Endodermal cell (in vitro differentiated cells): ENCODE measurements around the gene TBCD. TPM values are rescaled to one million over a fixed set of nuclear protein-coding genes. Genes with fewer than 3 reads are reported as not detected.

ENCODE experiments used
- DNase-seq: peaks from one replicate; pipeline ENCODE4 v3.0.0-alpha.2; 2017
- H3K27ac ChIP-seq: 2 replicates; pipeline ENCODE4 v1.5.1; 2013; ENCODE audit warnings: mild to moderate bottlenecking, low read depth, low read length, moderate library complexity
- H3K27me3 ChIP-seq: 2 replicates; pipeline ENCODE4 v1.6.1; 2013; ENCODE audit warnings: mild to moderate bottlenecking, low read length, moderate library complexity; ENCODE audit not compliant: insufficient read depth, control insufficient read depth, poor library complexity, severe bottlenecking
- H3K36me3 ChIP-seq: 2 replicates; pipeline ENCODE4 v1.7.0; 2013; ENCODE audit warnings: mild to moderate bottlenecking, low read length, moderate library complexity; ENCODE audit not compliant: control insufficient read depth, insufficient read depth
- H3K4me1 ChIP-seq: one replicate; pipeline ENCODE4 v1.7.0; 2013; ENCODE audit warnings: low read length; ENCODE audit not compliant: control insufficient read depth, insufficient read depth
- H3K4me3 ChIP-seq: 2 replicates; pipeline ENCODE4 v1.5.1; 2013; ENCODE audit warnings: mild to moderate bottlenecking, low read length, moderate library complexity
- H3K9ac ChIP-seq: 2 replicates; pipeline ENCODE4 v1.6.1; 2013; ENCODE audit warnings: mild to moderate bottlenecking, low read length, moderate library complexity; ENCODE audit not compliant: poor library complexity, severe bottlenecking; ENCODE audit errors: extremely low read depth
- H3K9me3 ChIP-seq: 2 replicates; pipeline ENCODE4 v1.6.1; 2013; ENCODE audit warnings: mild to moderate bottlenecking, low read length, moderate library complexity; ENCODE audit not compliant: control insufficient read depth
- H3K27ac Mint-ChIP-seq: 2 replicates; pipeline ENCODE4 v1.8.0; 2020; ENCODE audit warnings: mixed read lengths
- H3K27me3 Mint-ChIP-seq: 2 replicates; pipeline ENCODE4 v1.8.0; 2021; ENCODE audit warnings: mild to moderate bottlenecking, mixed read lengths; ENCODE audit not compliant: insufficient read depth
- H3K36me3 Mint-ChIP-seq: 2 replicates; pipeline ENCODE4 v1.8.0; 2020; ENCODE audit warnings: low read depth, mixed read lengths
- H3K4me1 Mint-ChIP-seq: 2 replicates; pipeline ENCODE4 v1.8.0; 2020; ENCODE audit warnings: mixed read lengths
- H3K4me3 Mint-ChIP-seq: 2 replicates; pipeline ENCODE4 v1.8.0; 2020; ENCODE audit warnings: mild to moderate bottlenecking, moderate library complexity, mixed read lengths
- H3K9me3 Mint-ChIP-seq: 2 replicates; pipeline ENCODE4 v1.8.0; 2020; ENCODE audit warnings: mild to moderate bottlenecking, mixed read lengths
- CTCF ChIP-seq: fragments of 200-600 bp; sonication (generic); conservative IDR thresholded peaks from 2 replicates; pipeline ENCODE4 v1.5.0; 2021; ENCODE audit warnings: antibody characterized with exemption, mild to moderate bottlenecking
- WGBS, 2 experiments: methylation state at CpG; one replicate each; pipeline versions ENCODE4 v1.1.5 to v1.1.7; 2013; ENCODE audit warnings: missing lambda C conversion rate in 2 of 2, mixed read lengths in 1 of 2; ENCODE audit not compliant: insufficient coverage in 1 of 2, insufficient read length in 1 of 2; 5-methylcytosine and 5-hydroxymethylcytosine counted together
- total RNA-seq, 2 donors: library from RNA; stranded (reverse); fragmentation: NEBNext Ultra II Directional in 1 of 2; extraction: Animal tissue kit (Norgen Biotek cat#: 25700) in 1 of 2; gene quantifications; 2 replicates in 1 of 2; 3 replicates in 1 of 2; pipeline ENCODE4 v1.2.1, GENCODE V29; 2021

TBCD gene
- total RNA-seq, 2 donors from 2014 or later = 107 TPM

- TF ChIP-seq CTCF = no peak
- H3K36me3 ChIP-seq = peaks cover 24% of the 10 kb centered on the region
- H3K4me1 ChIP-seq = no peaks in the 10 kb centered on the region
- no peaks in the 10 kb centered on the region for H3K9me3 ChIP-seq
- no peak overlapping the region for H3K27ac Mint-ChIP-seq
- peaks cover 9% of the 10 kb centered on the region for H3K9me3 Mint-ChIP-seq
- peaks cover 47% of the 10 kb centered on the region for H3K36me3 Mint-ChIP-seq
- no peak overlapping the region for H3K4me3 Mint-ChIP-seq
- no peak overlapping the region for H3K9ac ChIP-seq
- no peaks in the 10 kb centered on the region for H3K27me3 Mint-ChIP-seq
- 92 to 97% methylated on average over 11 to 14 of the region's 14 CpGs for WGBS, 2 experiments
- DNase-seq = no peak
- no peaks in the 10 kb centered on the region for H3K4me1 Mint-ChIP-seq
- H3K4me3 ChIP-seq = no peak overlapping the region
- H3K27me3 ChIP-seq = no peaks in the 10 kb centered on the region
- H3K27ac ChIP-seq = peak overlapping the region; percentile 10
Measured at GRCh38 chr17:82795615-82796014, 43.8 kb downstream of the TBCD start.

- Histone ChIP-seq H3K4me3 (no peak overlapping the region), H3K27ac (no peak overlapping the region), H3K27me3 (no peaks in the 10 kb centered on the region), H3K9me3 (no peaks in the 10 kb centered on the region), H3K9ac (no peak overlapping the region), H3K36me3 (peaks cover 24% of the 10 kb centered on the region), H3K4me1 (no peaks in the 10 kb centered on the region)
- H3K27me3 Mint-ChIP-seq = no peaks in the 10 kb centered on the region
- no peak for DNase-seq
- H3K27ac Mint-ChIP-seq = no peak overlapping the region
- no peaks in the 10 kb centered on the region for H3K4me1 Mint-ChIP-seq
- 98 to 100% methylated on average over 7 to 9 of the region's 9 CpGs for WGBS, 2 experiments
- no peak overlapping the region for H3K4me3 Mint-ChIP-seq
- peaks cover 52% of the 10 kb centered on the region for H3K36me3 Mint-ChIP-seq
- H3K9me3 Mint-ChIP-seq = peaks cover 22% of the 10 kb centered on the region
- no peak for TF ChIP-seq CTCF
Measured at GRCh38 chr17:82797061-82797460, 45.2 kb downstream of the TBCD start.

- Mint-ChIP-seq H3K4me3 (no peak overlapping the region), H3K27ac (no peak overlapping the region), H3K9me3 (peaks cover 31% of the 10 kb centered on the region), H3K27me3 (no peaks in the 10 kb centered on the region), H3K36me3 (peaks cover 54% of the 10 kb centered on the region), H3K4me1 (no peaks in the 10 kb centered on the region)
- peaks cover 24% of the 10 kb centered on the region for H3K36me3 ChIP-seq
- no peaks in the 10 kb centered on the region for H3K27me3 ChIP-seq
- TF ChIP-seq CTCF = no peak
- H3K4me1 ChIP-seq = no peaks in the 10 kb centered on the region
- no peak for DNase-seq
- no peak overlapping the region for H3K9ac ChIP-seq
- H3K27ac ChIP-seq = no peak overlapping the region
- no peaks in the 10 kb centered on the region for H3K9me3 ChIP-seq
- H3K4me3 ChIP-seq = no peak overlapping the region
- 96 to 97% methylated on average over 7 of the region's 7 CpGs for WGBS, 2 experiments
Measured at GRCh38 chr17:82798752-82799151, 46.9 kb downstream of the TBCD start.
